Measurements from ENCODE around the gene ECT2L. TPM values are rescaled to one million over a fixed set of nuclear protein-coding genes. Genes with fewer than 3 reads are reported as not detected.

ECT2L gene
- polyA plus RNA-seq (ENCODE audit: insufficient read length in 4 of 4) = under 1 TPM; 0.15 to 0.38 (median 0.24) TPM

- DNase-seq (ENCODE audit: low read depth in 4 of 4, low spot score in 3 of 4) = peak in 1 of 4 donors; percentile 24
These were observed at the start of gene ECT2L for GRCh38 chr6:138795809-138796603. Gene ECT2L (plus strand): TSS chr6:138796087. CDS start chr6:138813275, 17,188 bp downstream.

- DNase-seq (ENCODE audit: low read depth in 4 of 4, low spot score in 3 of 4) = no peak
These were observed 43.9 kb upstream of the ECT2L start for GRCh38 chr6:138752017-138752416.

GRCh38 chr6:138757136-138757535, 38.8 kb upstream of the ECT2L start:
- DNase-seq (ENCODE audit: low read depth in 4 of 4, low spot score in 3 of 4) = no peak

- no peak for DNase-seq (ENCODE audit: low read depth in 4 of 4, low spot score in 3 of 4)
These were observed 29.8 kb upstream of the ECT2L start for GRCh38 chr6:138765896-138766655.

- DNase-seq (ENCODE audit: low read depth in 4 of 4, low spot score in 3 of 4) = no peak
These were observed 26.7 kb upstream of the ECT2L start for GRCh38 chr6:138769102-138769676.

GRCh38 chr6:138772596-138773176, 23.2 kb upstream of the ECT2L start:
- DNase-seq (ENCODE audit: low read depth in 4 of 4, low spot score in 3 of 4) = no peak

- peak; percentile 89 to 96 (median 94) for DNase-seq (ENCODE audit: low read depth in 4 of 4, low spot score in 3 of 4)
These were observed 22.5 kb upstream of the ECT2L start, which contains the start of gene CCDC28A for GRCh38 chr6:138773177-138774091. Gene CCDC28A (plus strand): TSS chr6:138773769. CDS start chr6:138776121, 2,352 bp downstream.

- no peak for DNase-seq (ENCODE audit: low read depth in 4 of 4, low spot score in 3 of 4)
These were observed 21.5 kb upstream of the ECT2L start for GRCh38 chr6:138774370-138774769.

GRCh38 chr6:138776659-138777058, 19.2 kb upstream of the ECT2L start:
- no peak for DNase-seq (ENCODE audit: low read depth in 4 of 4, low spot score in 3 of 4)

GRCh38 chr6:138778331-138778730, 17.6 kb upstream of the ECT2L start:
- DNase-seq (ENCODE audit: low read depth in 4 of 4, low spot score in 3 of 4) = no peak

GRCh38 chr6:138782243-138782642, 13.6 kb upstream of the ECT2L start:
- DNase-seq (ENCODE audit: low read depth in 4 of 4, low spot score in 3 of 4) = no peak

GRCh38 chr6:138785079-138785478, 10.8 kb upstream of the ECT2L start:
- DNase-seq (ENCODE audit: low read depth in 4 of 4, low spot score in 3 of 4) = no peak

- DNase-seq (ENCODE audit: low read depth in 4 of 4, low spot score in 3 of 4) = no peak
These were observed 9.9 kb upstream of the ECT2L start for GRCh38 chr6:138785980-138786379.

- DNase-seq (ENCODE audit: low read depth in 4 of 4, low spot score in 3 of 4) = no peak
These were observed 8.7 kb upstream of the ECT2L start for GRCh38 chr6:138787138-138787537.

- DNase-seq (ENCODE audit: low read depth in 4 of 4, low spot score in 3 of 4) = no peak
These were observed 884 bp downstream of the ECT2L start for GRCh38 chr6:138796771-138797170.

GRCh38 chr6:138797806-138798446, 2.0 kb downstream of the ECT2L start:
- DNase-seq (ENCODE audit: low read depth in 4 of 4, low spot score in 3 of 4) = no peak

- DNase-seq (ENCODE audit: low read depth in 4 of 4, low spot score in 3 of 4) = no peak
These were observed 4.7 kb downstream of the ECT2L start for GRCh38 chr6:138800377-138801150.

GRCh38 chr6:138803331-138803730, 7.4 kb downstream of the ECT2L start:
- no peak for DNase-seq (ENCODE audit: low read depth in 4 of 4, low spot score in 3 of 4)

- no peak for DNase-seq (ENCODE audit: low read depth in 4 of 4, low spot score in 3 of 4)
These were observed 8.0 kb downstream of the ECT2L start for GRCh38 chr6:138803861-138804260.
